Skeletal muscle tissue (tissue), 2 donors: ENCODE results near the gene TYK2. TPM values are rescaled to one million over a fixed set of nuclear protein-coding genes. Genes with fewer than 3 reads are reported as not detected.

Source experiments
- small RNA-seq: library from RNA; depleted of rRNA; stranded (forward); fragments of <200 nt; gene quantifications from one replicate; pipeline ENCODE3, GENCODE V24; 2014
- total RNA-seq: library from RNA; depleted of rRNA; stranded (reverse); fragments of >200 nt; gene quantifications from one replicate; pipeline ENCODE4 v1.2.3, GENCODE V29; 2014

Gene TYK2
- total RNA-seq, 1 donor from 2014 or later: 38.1 TPM

Small RNA genes within 50 kb of the gene (small RNA-seq; reads per million reads assigned to genes)
- not detected for gene AC011511.1
- not detected for gene AC011511.4

Other genes starting within 250 kb of the TYK2 start
- 25.6 TPM for gene DNMT1, start 185.6 kb downstream of the TYK2 start, total RNA-seq
- 9.9 TPM for gene S1PR2, start 149.2 kb downstream of the TYK2 start, total RNA-seq
- 7.8 TPM for gene MRPL4, start 128.4 kb downstream of the TYK2 start, total RNA-seq
- 6.8 TPM for gene ICAM1, start 109.5 kb downstream of the TYK2 start, total RNA-seq
- 2.6 TPM for gene ICAM4, start 93.6 kb downstream of the TYK2 start, total RNA-seq
- gene ICAM5, start 90.6 kb downstream of the TYK2 start, total RNA-seq: not detected
- 1.0 TPM for gene ZGLP1, start 70.8 kb downstream of the TYK2 start, total RNA-seq
- 5.7 TPM for gene FDX2, start 64.6 kb downstream of the TYK2 start, total RNA-seq
- 3.7 TPM for gene RAVER1, start 47.0 kb downstream of the TYK2 start, total RNA-seq
- gene ICAM3, start 40.9 kb downstream of the TYK2 start, total RNA-seq: 8.4 TPM
- gene CDC37, start 23.0 kb upstream of the TYK2 start, total RNA-seq: 73.1 TPM
- gene PDE4A, start 40.0 kb upstream of the TYK2 start, total RNA-seq: 1.0 TPM
- gene KEAP1, start 122.8 kb upstream of the TYK2 start, total RNA-seq: 60.0 TPM
- 1.6 TPM for gene S1PR5, start 136.9 kb upstream of the TYK2 start, total RNA-seq
- gene ATG4D, start 163.3 kb upstream of the TYK2 start, total RNA-seq: 20.4 TPM
- 5.2 TPM for gene KRI1, start 185.4 kb upstream of the TYK2 start, total RNA-seq
- 16.7 TPM for gene CDKN2D, start 188.4 kb upstream of the TYK2 start, total RNA-seq
- gene AP1M2, start 206.7 kb upstream of the TYK2 start, total RNA-seq: 3.1 TPM
- 41.2 TPM for gene SLC44A2, start 245.0 kb upstream of the TYK2 start, total RNA-seq